Glomerular endothelial cell (primary cell): ENCODE results near the gene CDHR3. TPM values are rescaled to one million over a fixed set of nuclear protein-coding genes. Genes with fewer than 3 reads are reported as not detected.

Experiments
- DNase-seq: peaks from one replicate; pipeline ENCODE4 v3.0.0-alpha.2; 2011; ENCODE audit warnings: low read depth, low spot score; ENCODE audit errors: extremely low read depth
- total RNA-seq: library from RNA; depleted of rRNA; stranded (reverse); fragments of >200 nt; gene quantifications from 2 replicates; pipeline ENCODE4 v1.2.3, GENCODE V29; 2015

CDHR3 gene
- total RNA-seq, 1 donor from 2014 or later = 4.5 TPM

DNA sequence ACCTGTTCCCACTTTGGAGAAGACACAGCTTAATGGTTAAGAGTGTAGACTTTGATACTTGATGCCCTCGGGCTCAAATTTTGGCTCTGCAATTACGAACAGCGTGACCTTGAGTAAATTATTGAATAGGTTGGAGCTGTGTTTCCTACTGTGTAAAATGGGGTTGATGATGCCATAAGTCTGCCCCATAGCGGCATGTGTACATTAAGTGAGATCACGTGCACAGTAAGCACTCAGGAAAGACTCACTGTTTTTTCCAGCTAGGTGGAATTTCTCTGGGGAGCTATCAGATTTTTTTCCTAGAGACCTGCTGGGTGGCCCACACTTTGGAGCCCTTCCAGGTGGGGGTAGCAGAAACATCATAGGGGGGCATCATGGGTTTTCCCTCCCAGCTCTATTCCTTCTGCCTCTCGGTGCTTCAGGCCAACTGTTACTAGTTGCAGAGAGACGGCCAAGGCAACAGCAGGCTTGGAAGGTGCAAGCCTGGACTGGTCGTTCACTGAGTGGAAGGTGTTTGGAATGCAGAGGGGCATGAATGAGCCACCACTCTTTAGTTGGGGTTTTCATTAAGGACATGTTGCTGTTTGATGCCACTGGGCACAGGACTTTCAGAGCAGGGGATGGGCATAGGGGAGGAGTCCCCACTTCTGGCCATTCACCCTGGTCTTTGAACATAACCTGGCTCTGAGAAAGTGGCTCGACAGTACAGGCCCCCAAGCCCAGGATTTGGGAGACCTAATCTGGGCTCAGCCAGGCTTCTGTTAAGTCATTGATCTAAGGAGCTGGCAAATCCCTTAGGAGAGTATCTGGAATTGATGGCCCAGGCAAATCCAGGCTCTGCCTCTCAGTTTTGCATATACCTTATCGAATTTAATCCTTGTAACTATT lies 85.0 kb downstream of the CDHR3 start:
- DNase-seq = no peak

GRCh38 chr7:106048706-106049020 lies 85.6 kb downstream of the CDHR3 start:
- no peak for DNase-seq

DNA sequence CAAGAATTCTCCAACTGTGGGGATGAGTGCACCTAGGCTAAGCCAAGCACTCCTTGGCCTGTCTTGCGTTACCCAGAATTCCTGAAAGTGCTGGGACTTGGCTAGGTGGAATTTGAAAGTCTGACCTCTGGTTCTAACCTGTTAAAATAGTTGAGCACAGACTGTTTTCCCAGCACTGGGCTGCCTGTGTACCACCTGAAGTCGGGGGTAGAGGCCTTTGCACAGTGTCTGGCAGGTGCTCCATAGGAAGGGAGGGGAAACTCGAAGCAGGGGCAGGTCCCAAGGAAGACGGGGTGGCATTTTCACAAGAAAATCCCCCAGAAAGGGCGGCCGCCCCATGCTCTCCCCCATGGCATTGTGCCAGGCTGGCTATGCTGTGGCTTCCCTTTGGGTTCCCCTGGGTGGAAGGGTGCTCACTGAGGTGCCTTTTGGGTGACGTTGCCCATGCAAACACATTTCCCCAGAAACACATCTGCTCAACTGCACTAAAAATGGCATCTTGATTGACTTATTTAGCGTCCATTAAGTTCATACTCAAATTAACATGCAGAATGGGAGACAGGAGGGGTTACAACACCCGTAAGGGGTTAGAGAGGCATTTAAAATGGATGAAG lies 86.2 kb downstream of the CDHR3 start:
- no peak for DNase-seq

DNA sequence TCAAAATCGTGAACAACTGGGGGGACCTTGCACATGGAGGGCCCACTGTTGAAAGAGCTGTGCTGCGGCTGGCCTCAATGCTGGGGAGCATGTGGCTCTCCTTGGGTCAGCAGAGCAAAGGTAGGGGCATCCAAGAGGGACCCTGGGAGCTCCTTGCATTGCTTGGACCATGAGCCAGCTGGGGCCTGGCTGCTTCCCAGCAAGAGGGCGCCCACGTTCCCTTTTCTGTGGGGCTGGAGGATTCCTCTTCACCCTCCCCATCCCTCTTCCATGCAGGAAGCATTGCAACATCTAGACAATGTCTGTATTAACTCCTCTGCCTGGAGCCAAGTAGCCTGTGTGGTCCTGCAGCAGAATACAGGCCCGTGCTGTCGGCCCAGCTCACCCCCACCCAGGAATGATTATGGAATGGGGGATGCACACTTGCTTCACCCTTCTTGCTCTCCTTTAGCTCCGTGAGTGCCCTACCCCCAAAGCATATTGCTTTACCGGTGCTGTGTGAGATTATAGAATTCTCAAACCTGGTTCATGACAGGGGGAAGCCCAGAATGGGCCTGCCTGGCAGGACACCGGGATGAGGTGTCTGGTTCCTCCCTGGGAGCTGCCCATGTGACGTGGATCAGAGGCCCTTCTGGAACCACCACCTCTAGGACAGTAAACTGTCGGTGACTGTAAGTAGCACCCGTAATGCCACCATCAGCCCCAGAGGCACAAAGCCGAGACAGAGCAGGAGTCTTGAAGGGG lies 87.1 kb downstream of the CDHR3 start:
- DNase-seq = no peak

- DNase-seq = no peak
Measured at GRCh38 chr7:106050746-106051117, 87.7 kb downstream of the CDHR3 start.

GRCh38 chr7:106052681-106053080 lies 89.6 kb downstream of the CDHR3 start:
- DNase-seq = no peak

GRCh38 chr7:106053109-106053508 lies 90.0 kb downstream of the CDHR3 start:
- DNase-seq = no peak

GRCh38 chr7:106054156-106054910 lies 91.3 kb downstream of the CDHR3 start:
- no peak for DNase-seq

DNA sequence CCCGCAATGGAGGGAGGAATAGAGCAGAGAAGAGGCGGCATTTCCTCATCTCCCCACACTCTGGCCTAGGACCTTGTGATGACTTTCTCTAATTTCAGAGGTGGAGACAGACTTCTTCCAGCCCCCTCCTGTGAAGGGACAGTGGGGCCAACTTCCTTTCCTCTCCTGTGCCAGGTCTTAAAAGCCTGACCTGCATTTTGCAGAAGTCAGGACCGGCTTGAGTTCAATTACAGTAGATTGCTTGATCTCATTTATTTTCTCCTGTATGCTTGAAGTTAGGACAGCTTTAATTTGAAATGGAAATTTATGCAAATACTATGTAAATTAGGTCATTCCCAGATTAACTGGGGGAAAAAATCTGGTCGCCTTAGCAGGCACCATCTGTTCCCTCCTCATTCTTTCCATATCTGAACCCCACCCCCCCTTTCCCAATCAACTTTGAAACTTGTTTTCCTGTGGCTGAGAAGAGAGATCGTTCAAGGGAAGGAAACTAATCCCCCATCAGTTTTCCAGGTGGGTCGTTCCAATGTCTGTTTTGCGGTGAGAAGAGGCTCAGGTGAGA lies 92.0 kb downstream of the CDHR3 start:
- DNase-seq = no peak

GRCh38 chr7:106056513-106057203 lies 93.6 kb downstream of the CDHR3 start:
- DNase-seq = no peak

- DNase-seq = no peak
Measured at GRCh38 chr7:106057204-106057961, 94.3 kb downstream of the CDHR3 start.

DNA sequence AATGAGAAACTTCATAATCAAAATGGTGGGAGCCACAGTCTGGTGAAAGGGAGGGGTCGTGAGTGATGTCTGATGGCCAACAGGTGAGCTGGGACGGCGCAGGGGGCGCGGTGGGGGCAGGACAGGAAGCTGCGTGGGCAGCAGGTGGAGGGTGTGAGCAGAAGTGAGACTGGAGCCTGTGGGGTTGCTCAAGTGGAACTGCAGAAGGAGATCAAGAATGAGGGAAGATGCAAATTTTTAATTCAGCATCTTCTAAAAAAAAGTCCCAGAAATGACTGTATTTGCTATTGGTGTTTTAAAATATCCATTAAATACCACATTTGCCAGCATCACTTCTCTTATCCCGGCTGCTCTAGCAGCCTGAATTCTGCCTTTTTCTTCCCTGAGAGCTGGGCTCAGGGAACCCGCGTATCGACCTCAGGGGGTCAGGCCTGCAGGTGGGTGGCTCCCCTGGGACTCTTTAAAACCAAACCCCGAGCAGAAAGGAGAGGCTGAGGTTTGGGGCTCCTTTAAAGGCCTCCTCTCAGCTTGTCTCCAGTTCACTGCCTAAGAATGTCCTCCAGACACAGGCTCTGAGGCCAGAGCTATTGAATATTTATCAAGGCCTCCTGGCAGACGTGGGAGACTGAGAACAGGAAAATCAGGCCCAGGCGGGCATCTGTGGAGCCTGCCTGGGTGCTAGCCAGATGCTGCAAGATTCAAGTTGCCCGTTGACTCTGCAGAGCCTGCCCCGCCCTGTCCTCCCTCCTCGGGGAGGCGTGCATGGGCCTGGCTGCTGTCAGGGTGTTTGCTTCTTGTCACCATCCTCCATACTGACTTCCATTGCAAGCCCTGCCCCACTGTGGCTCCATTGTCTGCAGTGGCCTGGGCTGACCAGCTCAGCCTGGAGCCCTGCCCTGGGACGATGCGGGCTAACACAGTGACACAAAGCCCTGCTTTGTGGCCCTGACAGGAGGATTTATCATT lies 95.2 kb downstream of the CDHR3 start:
- DNase-seq = no peak

GRCh38 chr7:106058928-106059324 lies 95.9 kb downstream of the CDHR3 start:
- no peak for DNase-seq

DNA sequence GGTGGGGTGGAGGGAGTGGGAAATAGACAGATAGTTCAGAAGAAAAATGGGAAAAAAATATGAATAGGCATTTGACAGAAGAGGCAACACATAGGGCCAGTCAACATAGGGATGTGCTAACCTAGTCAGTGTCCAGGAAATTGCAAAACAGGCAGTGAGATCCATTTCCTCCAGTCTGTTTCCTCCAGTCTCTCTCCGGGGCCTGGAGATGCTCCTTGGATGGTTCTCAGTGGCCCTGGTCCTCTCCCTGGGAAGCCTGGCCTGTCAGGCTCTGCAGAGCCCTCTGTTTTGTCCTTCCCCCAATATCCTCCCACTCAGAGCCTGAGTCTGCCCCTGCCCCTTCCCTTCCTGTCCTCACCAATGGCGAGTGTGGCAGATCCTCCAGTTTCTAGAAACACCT lies 96.5 kb downstream of the CDHR3 start:
- no peak for DNase-seq

DNA sequence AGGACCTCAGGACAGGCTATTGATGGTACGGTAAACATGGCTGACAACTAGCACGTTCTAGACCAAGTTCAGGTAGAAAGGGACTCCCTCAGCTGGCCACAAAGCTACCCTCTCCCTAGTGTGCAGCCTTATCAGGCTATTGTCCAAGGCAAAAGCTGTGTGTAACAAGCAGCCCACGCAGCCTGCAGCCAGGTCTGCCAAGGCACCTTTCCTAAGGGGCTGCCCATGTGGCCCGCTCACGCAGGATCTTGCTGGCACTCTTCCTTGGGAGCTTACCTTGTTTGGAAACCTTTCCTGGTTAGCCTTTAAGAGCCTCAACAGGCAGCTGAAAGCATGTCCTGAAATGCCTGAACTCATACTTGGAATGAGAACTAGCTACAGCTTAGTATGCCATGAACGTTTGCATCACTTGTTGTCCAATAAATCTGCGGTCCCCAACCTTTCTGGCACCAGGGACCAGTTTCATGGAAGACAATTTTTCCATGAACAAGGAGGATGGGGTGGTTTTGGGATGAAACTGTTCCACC lies 97.4 kb downstream of the CDHR3 start:
- no peak for DNase-seq

DNA sequence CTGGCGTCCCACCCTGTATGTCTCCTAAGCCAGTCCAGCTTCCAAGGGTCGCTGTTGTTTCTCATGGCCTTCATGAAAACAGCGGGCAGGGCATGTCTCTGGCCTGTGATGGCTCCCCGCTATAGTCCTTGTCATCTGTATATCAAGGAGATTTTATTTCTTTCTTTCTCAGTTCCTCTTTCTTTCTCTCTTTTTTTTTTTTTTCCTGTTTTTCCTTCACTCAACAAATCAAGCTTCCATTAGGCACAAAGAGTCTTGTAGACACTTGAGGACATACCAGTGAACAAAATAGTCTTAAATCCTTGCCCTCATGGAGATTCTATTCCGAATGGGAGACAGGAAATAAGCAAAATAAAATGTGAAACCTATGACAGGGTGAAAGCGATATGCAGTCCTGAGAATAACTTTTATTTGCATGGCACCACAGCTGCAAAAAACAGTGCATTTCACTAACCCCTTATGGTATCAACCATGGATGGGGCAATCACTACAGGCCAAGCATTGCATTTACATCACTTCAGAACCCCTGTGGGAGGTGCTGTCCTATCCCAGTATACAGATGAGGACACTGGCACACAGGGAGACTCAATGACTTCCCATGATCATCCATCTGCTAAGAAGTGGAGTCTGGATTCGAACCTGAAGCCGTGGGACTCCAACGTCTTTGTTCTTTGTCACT lies 98.4 kb downstream of the CDHR3 start:
- DNase-seq = no peak

GRCh38 chr7:106062006-106062405 lies 98.9 kb downstream of the CDHR3 start:
- no peak for DNase-seq
